GM19324 (cell line): ENCODE measurements around the gene TMEM184B.

Source experiments
- ATAC-seq: cut with Tn5 transposase; IDR thresholded peaks from one replicate; pipeline ENCODE4 v1.9.1; 2021; ENCODE audit warnings: mild to moderate bottlenecking, moderate library complexity; ENCODE audit not compliant: unreplicated experiment, low FRiP score

TMEM184B gene

GRCh38 chr22:38211556-38211955, 61.3 kb downstream of the TMEM184B start:
- ATAC-seq = no peak

GRCh38 chr22:38208551-38208968, 64.2 kb downstream of the TMEM184B start:
- no peak for ATAC-seq

DNA sequence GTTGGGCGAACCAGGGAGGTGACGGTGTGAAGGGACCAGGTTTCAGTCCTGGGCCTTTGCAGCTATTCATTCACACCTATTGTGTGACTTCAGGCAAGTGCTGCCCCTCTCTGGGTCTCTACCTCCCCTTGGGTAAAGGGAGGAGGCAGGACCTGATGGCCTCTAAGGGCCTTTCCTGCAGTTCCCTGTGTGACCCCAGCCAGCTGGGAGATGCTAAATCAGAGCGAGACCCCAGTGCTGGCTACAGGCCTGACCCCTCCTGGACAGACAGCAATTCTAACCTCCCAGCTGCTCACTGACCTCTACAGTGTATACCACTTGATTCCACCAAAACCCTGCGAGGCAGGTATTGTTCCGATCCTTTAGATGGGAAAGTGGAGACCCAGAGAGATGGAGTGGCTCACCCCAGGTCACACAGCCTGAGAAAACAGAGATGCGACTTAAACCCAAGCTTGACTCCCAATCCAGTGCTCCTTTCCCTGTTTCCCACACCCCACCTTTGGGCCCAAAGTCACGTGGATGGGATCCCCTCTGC, 64.8 kb downstream of the TMEM184B start:
- no peak for ATAC-seq

DNA sequence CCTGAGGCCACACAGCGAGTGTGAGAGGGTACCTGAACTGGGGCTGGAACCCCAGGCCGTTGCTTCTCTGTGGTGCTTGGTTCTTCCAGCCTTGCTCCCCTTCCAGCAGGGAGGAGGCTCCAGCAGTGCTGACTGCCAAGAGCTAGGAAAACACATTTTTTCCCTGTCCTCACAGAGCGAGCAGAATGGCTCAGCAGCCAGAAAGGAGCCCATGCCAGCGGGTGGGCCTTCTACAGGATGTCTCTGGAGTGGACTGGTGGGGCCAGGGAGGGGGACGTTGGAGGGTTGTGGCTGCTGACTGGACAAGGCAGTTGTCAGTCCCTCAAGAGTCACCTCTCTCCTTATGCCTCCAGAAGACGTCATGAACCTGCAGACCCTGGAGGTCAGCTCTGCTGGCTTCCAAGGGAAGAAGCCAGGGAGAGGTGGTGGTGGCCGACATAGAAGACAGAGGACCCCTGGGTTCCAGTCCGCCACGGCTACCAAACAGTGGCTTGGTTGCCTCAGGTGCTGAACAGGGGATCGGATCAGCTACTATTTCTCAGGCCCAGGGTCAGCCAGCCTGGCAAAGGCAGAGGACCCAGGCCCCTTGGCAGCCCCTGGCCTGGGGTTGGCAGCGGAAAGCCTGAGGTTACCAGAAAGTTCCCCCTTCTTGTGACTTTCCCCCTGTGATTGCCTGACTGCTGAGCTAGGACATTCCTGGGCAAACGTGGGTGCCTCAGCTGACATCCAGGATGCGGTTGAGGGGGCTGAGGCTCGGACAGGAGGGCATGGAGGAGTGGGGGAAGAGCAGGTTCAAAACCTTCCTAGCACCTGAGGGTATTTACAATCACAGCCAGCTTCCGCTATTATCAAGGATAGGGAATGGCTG, 67.3 kb downstream of the TMEM184B start:
- ATAC-seq = no peak

- ATAC-seq = no peak
These were observed 68.0 kb downstream of the TMEM184B start for GRCh38 chr22:38204784-38205183.

DNA sequence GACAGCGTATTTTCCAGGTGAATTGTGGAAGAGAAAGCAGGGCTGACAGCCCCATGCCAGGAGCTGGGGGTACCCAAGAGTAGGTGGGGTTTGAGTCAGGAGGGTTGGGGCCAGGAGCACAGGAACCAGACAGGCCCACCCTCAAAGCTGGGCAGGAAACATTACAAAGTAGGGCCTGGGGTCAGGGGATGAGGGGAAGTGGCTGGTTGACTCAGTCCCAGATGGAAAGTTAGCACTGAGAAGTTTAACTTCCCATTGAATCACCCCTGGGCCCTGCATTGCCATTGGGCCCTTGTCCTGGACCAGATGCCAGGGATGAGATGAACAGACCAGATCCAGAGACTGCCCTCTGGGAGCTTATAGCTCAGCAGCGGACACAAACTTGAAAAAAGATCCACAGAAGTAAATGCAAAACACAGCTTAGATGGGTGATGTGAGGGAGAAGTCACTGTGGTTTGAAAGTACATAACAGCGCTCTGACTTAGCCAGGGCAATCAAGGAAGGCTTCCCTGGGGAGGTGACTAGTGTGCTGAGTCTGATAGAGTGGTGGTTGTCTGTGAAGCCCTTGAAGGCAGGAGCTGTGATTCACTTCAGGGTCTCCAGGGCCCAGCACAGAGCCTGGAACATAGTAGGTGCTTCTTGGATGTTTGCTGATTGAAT, 68.8 kb downstream of the TMEM184B start:
- no peak for ATAC-seq

GRCh38 chr22:38203090-38203810, 69.6 kb downstream of the TMEM184B start:
- ATAC-seq = no peak

DNA sequence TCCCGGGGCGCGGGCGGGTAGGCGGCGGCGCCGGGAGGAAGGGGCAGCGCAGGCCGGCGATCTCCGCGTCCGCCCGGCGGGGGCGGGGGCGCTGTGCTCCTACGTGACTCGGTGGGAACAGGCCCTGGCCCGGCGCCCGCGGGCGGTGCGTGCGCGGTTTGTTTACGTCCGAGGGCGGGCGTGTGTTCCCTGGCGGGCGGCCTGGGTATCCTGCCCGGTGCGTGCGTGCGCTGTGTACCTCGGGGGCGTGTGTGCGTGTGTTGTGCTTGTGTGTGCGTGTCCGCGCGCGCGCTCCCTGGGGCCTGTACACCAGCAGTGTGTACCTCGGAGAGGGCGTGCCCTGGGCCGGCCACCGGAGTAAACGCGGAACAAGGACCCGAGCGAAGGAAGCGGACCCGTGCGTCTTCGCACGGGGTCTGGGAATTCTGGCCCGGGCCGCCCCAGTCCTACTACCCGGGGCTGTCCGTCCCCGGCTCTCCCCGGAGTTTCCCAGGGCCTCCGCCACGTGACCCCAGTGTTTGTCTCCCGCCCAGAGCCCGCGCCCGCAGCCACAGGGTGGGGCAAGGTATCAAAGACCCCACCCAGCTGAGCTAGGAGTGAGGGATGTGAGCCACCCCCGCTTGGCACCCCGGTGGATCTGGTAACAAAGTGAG, 70.2 kb downstream of the TMEM184B start:
- ATAC-seq = peak; percentile 13

DNA sequence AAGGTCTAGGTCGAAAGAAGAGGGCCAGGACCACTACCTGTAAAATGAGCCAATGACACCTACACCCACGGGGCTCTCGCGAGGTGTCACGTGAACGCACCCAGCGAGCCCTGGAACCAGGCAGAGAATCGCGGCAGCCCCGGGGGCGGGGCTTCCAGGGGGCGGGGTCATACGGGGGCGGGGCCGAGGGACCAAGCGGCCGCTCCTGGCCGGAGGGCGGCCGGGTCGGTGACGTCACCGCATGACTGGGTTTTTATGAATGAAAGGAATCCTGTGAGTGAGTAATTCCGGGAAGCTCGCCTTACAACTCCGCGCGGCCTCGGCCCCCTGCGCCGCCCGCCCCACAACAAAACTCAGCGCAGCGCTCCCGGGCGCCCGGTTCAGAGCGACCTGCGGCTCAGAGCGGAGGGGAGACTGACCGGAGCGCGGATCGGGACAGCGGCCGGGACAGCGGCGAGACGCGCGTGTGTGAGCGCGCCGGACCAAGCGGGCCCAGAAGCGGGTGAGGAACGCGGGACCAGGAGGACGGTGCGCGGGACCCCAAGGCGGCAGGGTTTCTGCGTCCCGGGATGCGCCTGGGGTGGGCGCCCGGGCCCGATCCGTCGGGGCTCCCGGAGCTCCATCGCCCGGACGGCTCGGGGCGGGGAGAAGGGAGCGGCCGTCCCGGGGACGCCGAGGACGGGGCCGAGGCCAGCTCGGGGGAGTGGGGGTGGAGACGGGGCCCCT, 70.9 kb downstream of the TMEM184B start, which contains the start of gene MAFF:
Gene MAFF, plus strand, starts transcription at position 284 of the 726 bp plus-strand sequence. CDS start 11,860 bp downstream, outside the sequence.
- peak; percentile 53 for ATAC-seq

- no peak for ATAC-seq
These were observed 71.5 kb downstream of the TMEM184B start for GRCh38 chr22:38201371-38201710.

- no peak for ATAC-seq
These were observed 72.8 kb downstream of the TMEM184B start for GRCh38 chr22:38199826-38200559.

DNA sequence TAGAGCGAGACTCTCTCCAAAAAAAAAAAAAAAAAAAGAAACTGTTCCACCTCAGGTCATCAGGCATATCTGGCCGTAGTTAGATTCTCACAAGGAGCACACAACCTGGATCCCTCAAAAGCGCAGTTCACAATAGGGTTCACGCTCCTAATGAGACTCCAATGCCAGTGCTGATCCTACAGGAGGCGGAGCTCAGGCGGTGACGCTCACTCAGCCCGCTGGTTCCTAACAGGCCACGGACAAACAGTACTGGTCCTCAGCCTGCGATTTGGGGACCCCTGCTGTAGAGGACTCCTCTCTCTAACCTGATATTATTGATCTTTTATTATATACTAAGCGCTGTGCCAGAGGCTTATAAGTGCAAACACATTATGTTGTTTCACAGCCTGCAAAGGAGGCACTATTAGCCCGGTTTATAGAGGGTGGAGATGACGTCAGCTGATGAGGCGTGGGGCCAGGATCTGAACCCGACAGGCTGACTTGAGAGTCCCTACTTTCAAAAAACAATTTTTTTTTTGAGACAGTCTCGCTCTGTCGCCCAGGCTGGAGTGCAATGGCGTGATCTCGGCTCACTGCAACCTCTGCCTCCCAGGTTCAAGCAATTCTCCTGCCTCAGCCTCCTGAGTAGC, 75.9 kb downstream of the TMEM184B start:
- ATAC-seq = no peak

GRCh38 chr22:38193580-38193979, 79.2 kb downstream of the TMEM184B start:
- ATAC-seq = no peak

- no peak for ATAC-seq
These were observed 80.3 kb downstream of the TMEM184B start for GRCh38 chr22:38192475-38192863.

GRCh38 chr22:38191731-38192474, 80.9 kb downstream of the TMEM184B start:
- ATAC-seq = no peak

- ATAC-seq = no peak
These were observed 81.8 kb downstream of the TMEM184B start for GRCh38 chr22:38191055-38191454.

- no peak for ATAC-seq
These were observed 82.2 kb downstream of the TMEM184B start for GRCh38 chr22:38190581-38190980.

- no peak for ATAC-seq
These were observed 83.7 kb downstream of the TMEM184B start for GRCh38 chr22:38189104-38189503.
